K562 (cell line): ENCODE results near the gene SYNJ2. TPM values are rescaled to one million over a fixed set of nuclear protein-coding genes. Genes with fewer than 3 reads are reported as not detected.
A peak's percentile ranks its signal among the peaks of the same experiment; 100 is the strongest.

ENCODE experiments used
- BCOR ChIP-seq: fragments of 450-650 bp; IDR thresholded peaks from 2 replicates; pipeline ENCODE4 v1.6.1; 2016
- CBX2 ChIP-seq: fragments of 200-600 bp; sonication (generic); IDR thresholded peaks from one replicate; pipeline ENCODE4 v1.6.1; 2012; ENCODE audit warnings: mild to moderate bottlenecking, low read length, inconsistent platforms; ENCODE audit not compliant: insufficient read depth, poor library complexity, severe bottlenecking
- CBX8 ChIP-seq: fragments of 200-600 bp; sonication (generic); IDR thresholded peaks from 2 replicates; pipeline ENCODE4 v1.6.1; 2012; ENCODE audit warnings: borderline replicate concordance, mixed run types, low read depth, mild to moderate bottlenecking, moderate library complexity, mixed read lengths, low read length, control low read depth, inconsistent platforms; ENCODE audit not compliant: poor library complexity, severe bottlenecking; ENCODE audit errors: extremely low read depth
- EWSR1 ChIP-seq: fragments of 450-650 bp; IDR thresholded peaks from 2 replicates; pipeline ENCODE4 v1.6.1; 2018; ENCODE audit warnings: borderline replicate concordance, mild to moderate bottlenecking, low read depth, moderate library complexity; ENCODE audit not compliant: partially characterized antibody
- HMGN3 ChIP-seq: IDR thresholded peaks from 2 replicates; pipeline ENCODE4 v1.6.1; 2011; ENCODE audit warnings: borderline replicate concordance, low read depth, mild to moderate bottlenecking, mixed read lengths, low read length; ENCODE audit not compliant: insufficient read length; ENCODE audit errors: extremely low read depth
- KDM2B ChIP-seq: fragments of 250-450 bp; sonication (Bioruptor Pico); IDR thresholded peaks from 2 replicates; pipeline ENCODE4 v1.8.0; 2021; ENCODE audit warnings: mild to moderate bottlenecking, moderate library complexity
- MCM5 ChIP-seq: fragments of 450-650 bp; IDR thresholded peaks from 2 replicates; pipeline ENCODE4 v1.6.1; 2016; ENCODE audit warnings: low read depth
- NR4A1 ChIP-seq, 2 experiments: fragments of 250-450 bp in 1 of 2; fragments of 450-650 bp in 1 of 2; sonication (Bioruptor Pico) in 1 of 2; IDR thresholded peaks; 2 replicates each; pipeline versions ENCODE4 v1.4.0 to v1.6.1; 2016 to 2020; ENCODE audit warnings: mild to moderate bottlenecking in 2 of 2, missing compliant biosample characterization in 1 of 2, missing genetic modification characterization in 1 of 2, moderate library complexity in 1 of 2
- TRIM28 ChIP-seq: fragments of 450-650 bp; IDR thresholded peaks from 2 replicates; pipeline ENCODE4 v1.6.1; 2017
- YBX1 ChIP-seq: fragments of 450-650 bp; IDR thresholded peaks from 2 replicates; pipeline ENCODE4 v1.7.1; 2016; ENCODE audit warnings: mild to moderate bottlenecking
- ZBTB33 ChIP-seq: sonication (generic); formaldehyde crosslinking; IDR thresholded peaks from 2 replicates; pipeline ENCODE4 v1.8.1; 2023; ENCODE audit warnings: mild to moderate bottlenecking, missing genetic modification reagents
- ZNF165 ChIP-seq: fragments of 250-450 bp; sonication (Bioruptor Pico); IDR thresholded peaks from 2 replicates; pipeline ENCODE4 v1.4.0; 2020; ENCODE audit warnings: borderline replicate concordance
- ZNF57 ChIP-seq: fragments of 450-650 bp; formaldehyde crosslinking; IDR thresholded peaks from 2 replicates; pipeline ENCODE4 v1.4.0; 2020; ENCODE audit warnings: mild to moderate bottlenecking, moderate library complexity
- ZNF830 ChIP-seq: fragments of 250-450 bp; sonication (Bioruptor Pico); IDR thresholded peaks from 2 replicates; pipeline ENCODE4 v1.5.0; 2021; ENCODE audit warnings: mild to moderate bottlenecking
- polyA plus RNA-seq, 8 experiments: library from polyadenylated mRNA; depleted of rRNA in 4 of 8; stranded (reverse) in 5 of 8; unstranded in 3 of 8; fragments of >200 nt; fragmentation: Nextera tagmentation in 2 of 8; fragmentation: Illumina TruSeq in 1 of 8; extraction: Ambion mirVana in 2 of 8; extraction: Trizol in 1 of 8; gene quantifications; 2 replicates each; pipeline versions ENCODE4 v1.2.1 to v1.2.3, GENCODE V29; 2011 to 2014; ENCODE audit warnings: inconsistent platforms in 1 of 8, missing spikeins in 1 of 8
- total RNA-seq, 7 experiments: library from RNA; depleted of rRNA in 6 of 7; stranded (reverse); fragments of >200 nt in 6 of 7; fragmentation: Illumina TruSeq in 2 of 7; extraction: Trizol in 2 of 7; gene quantifications; 2 replicates each; pipeline versions ENCODE4 v1.2.1 to v1.2.3, GENCODE V29; 2011 to 2021; ENCODE audit warnings: low replicate concordance in 1 of 7
- TF ChIP-seq, protein P1 (sequence below): fragments of 250-450 bp; sonication (Bioruptor Pico); IDR thresholded peaks from 2 replicates; pipeline ENCODE4 v1.5.0; 2020; ENCODE audit warnings: mild to moderate bottlenecking
- TF ChIP-seq, protein P2 (sequence below): sonication (generic); formaldehyde crosslinking; IDR thresholded peaks from 2 replicates; pipeline ENCODE4 v1.8.1; 2023; ENCODE audit warnings: missing genetic modification reagents, mild to moderate bottlenecking, borderline replicate concordance

The SYNJ2 gene
- total and polyA plus RNA-seq, 9 of the 15 experiments (the other 6 are each of a cell fraction or from before 2014, with no cell fraction given) = 3.0 to 27.7 (median 17.8) TPM

- TF ChIP-seq YBX1 = no peak
- peak; percentile 57 for TF ChIP-seq HMGN3
- no peak for TF ChIP-seq CBX2
- no peak for TF ChIP-seq MCM5
- TF ChIP-seq KDM2B (CRISPR knock-in tag) = peak; percentile 72; the same call in 1 of the 2 replicates
- TF ChIP-seq EWSR1 = no peak
- peak; percentile 89; the same call in 1 of the 2 replicates for TF ChIP-seq NR4A1 (CRISPR knock-in tag; IDR thresholded peaks at IDR 0.05)
- TF ChIP-seq NR4A1 (tag; IDR thresholded peaks at IDR 0.05) = 0 out of 2 replicates have a peak, but pooled peaks have one; percentile 36
- TF ChIP-seq ZNF57 (CRISPR knock-in tag) = 0 out of 2 replicates have a peak, but pooled peaks have one; percentile 36
- 0 out of 2 replicates have a peak, but pooled peaks have one; percentile 21 for TF ChIP-seq BCOR
- 0 out of 2 replicates have a peak, but pooled peaks have one; percentile 66 for TF ChIP-seq ZNF830
- no peak for TF ChIP-seq ZNF165
- 0 out of 2 replicates have a peak, but pooled peaks have one; percentile 11 for TF ChIP-seq TRIM28
- no peak for TF ChIP-seq CBX8
- TF ChIP-seq, protein P1, sequence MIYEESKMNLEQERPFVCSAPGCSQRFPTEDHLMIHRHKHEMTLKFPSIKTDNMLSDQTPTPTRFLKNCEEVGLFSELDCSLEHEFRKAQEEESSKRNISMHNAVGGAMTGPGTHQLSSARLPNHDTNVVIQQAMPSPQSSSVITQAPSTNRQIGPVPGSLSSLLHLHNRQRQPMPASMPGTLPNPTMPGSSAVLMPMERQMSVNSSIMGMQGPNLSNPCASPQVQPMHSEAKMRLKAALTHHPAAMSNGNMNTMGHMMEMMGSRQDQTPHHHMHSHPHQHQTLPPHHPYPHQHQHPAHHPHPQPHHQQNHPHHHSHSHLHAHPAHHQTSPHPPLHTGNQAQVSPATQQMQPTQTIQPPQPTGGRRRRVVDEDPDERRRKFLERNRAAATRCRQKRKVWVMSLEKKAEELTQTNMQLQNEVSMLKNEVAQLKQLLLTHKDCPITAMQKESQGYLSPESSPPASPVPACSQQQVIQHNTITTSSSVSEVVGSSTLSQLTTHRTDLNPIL (CRISPR knock-in tag) = no peak
- no peak for TF ChIP-seq ZBTB33 (CRISPR knock-in tag)
- TF ChIP-seq, protein P2, sequence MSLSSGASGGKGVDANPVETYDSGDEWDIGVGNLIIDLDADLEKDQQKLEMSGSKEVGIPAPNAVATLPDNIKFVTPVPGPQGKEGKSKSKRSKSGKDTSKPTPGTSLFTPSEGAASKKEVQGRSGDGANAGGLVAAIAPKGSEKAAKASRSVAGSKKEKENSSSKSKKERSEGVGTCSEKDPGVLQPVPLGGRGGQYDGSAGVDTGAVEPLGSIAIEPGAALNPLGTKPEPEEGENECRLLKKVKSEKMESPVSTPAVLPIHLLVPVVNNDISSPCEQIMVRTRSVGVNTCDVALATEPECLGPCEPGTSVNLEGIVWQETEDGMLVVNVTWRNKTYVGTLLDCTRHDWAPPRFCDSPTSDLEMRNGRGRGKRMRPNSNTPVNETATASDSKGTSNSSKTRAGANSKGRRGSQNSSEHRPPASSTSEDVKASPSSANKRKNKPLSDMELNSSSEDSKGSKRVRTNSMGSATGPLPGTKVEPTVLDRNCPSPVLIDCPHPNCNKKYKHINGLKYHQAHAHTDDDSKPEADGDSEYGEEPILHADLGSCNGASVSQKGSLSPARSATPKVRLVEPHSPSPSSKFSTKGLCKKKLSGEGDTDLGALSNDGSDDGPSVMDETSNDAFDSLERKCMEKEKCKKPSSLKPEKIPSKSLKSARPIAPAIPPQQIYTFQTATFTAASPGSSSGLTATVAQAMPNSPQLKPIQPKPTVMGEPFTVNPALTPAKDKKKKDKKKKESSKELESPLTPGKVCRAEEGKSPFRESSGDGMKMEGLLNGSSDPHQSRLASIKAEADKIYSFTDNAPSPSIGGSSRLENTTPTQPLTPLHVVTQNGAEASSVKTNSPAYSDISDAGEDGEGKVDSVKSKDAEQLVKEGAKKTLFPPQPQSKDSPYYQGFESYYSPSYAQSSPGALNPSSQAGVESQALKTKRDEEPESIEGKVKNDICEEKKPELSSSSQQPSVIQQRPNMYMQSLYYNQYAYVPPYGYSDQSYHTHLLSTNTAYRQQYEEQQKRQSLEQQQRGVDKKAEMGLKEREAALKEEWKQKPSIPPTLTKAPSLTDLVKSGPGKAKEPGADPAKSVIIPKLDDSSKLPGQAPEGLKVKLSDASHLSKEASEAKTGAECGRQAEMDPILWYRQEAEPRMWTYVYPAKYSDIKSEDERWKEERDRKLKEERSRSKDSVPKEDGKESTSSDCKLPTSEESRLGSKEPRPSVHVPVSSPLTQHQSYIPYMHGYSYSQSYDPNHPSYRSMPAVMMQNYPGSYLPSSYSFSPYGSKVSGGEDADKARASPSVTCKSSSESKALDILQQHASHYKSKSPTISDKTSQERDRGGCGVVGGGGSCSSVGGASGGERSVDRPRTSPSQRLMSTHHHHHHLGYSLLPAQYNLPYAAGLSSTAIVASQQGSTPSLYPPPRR (CRISPR knock-in tag) = no peak
These were observed at the start of gene SYNJ2 (continued) for GRCh38 chr6:157981395-157982101.
